IPS-20b (cell line): ENCODE measurements around the gene CPEB1.
"Not testable (repeated sequence)": the region's sequence is repeated elsewhere in the genome, so short reads cannot be mapped to it uniquely, and the experiment has no call there.

Experiments
- H3K27ac ChIP-seq: one replicate; pipeline ENCODE4 v1.5.1; 2013; ENCODE audit warnings: low read length
- H3K27me3 ChIP-seq: 2 replicates; pipeline ENCODE4 v1.6.1; 2013; ENCODE audit warnings: mild to moderate bottlenecking, low read length, inconsistent platforms; ENCODE audit not compliant: insufficient read depth
- H3K36me3 ChIP-seq: 2 replicates; pipeline ENCODE4 v1.6.1; 2013; ENCODE audit warnings: low read depth, mild to moderate bottlenecking, inconsistent platforms, low read length, moderate library complexity; ENCODE audit not compliant: insufficient read depth
- H3K4me1 ChIP-seq: 2 replicates; pipeline ENCODE4 v1.6.1; 2013; ENCODE audit warnings: mild to moderate bottlenecking, control low read depth, inconsistent platforms, low read length, moderate library complexity; ENCODE audit not compliant: insufficient read depth
- H3K4me3 ChIP-seq: 2 replicates; pipeline ENCODE4 v1.5.1; 2013; ENCODE audit warnings: mild to moderate bottlenecking, low read length, inconsistent platforms
- H3K9ac ChIP-seq: 2 replicates; pipeline ENCODE4 v1.6.1; 2013; ENCODE audit warnings: low read depth, mild to moderate bottlenecking, inconsistent platforms, low read length, moderate library complexity
- H3K9me3 ChIP-seq: 2 replicates; pipeline ENCODE4 v1.6.1; 2013; ENCODE audit warnings: mild to moderate bottlenecking, low read depth, low read length, inconsistent platforms; ENCODE audit not compliant: insufficient read depth

Gene CPEB1

DNA sequence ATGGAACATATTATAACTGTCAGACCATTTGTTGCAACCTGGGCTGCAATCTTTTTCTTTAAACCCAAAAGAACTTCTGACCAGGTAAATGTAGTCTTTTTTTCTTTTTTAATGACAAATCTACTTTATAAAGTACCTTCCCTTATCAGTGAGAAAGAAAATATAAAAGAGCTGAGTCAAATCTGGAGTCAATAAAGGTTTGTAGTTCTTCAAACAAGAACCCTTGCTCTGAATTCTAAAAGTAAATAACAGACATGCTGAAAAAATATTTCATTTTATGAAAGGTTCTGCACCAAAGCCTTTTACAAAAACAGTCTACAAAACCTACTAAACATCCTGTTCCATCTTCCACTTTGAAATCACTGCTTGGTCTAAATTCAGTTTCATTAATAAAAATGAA, 149.2 kb downstream of the CPEB1 start:
- not testable (repeated sequence) for H3K27ac ChIP-seq, H3K9me3 ChIP-seq, H3K9ac ChIP-seq, H3K4me3 ChIP-seq, H3K4me1 ChIP-seq, H3K27me3 ChIP-seq, H3K36me3 ChIP-seq
